NCI-H2196 (cell line): ENCODE results near the gene PDXDC1.
A peak's percentile ranks its signal among the peaks of the same experiment; 100 is the strongest.
"Not testable (repeated sequence)": the region's sequence is repeated elsewhere in the genome, so short reads cannot be mapped to it uniquely, and the experiment has no call there.

Source experiments
- DNase-seq: peaks from one replicate; lab custom pipeline; 2025; ENCODE audit not compliant: unreplicated experiment; lab: John Stamatoyannopoulos, UW

Gene PDXDC1, protein sequence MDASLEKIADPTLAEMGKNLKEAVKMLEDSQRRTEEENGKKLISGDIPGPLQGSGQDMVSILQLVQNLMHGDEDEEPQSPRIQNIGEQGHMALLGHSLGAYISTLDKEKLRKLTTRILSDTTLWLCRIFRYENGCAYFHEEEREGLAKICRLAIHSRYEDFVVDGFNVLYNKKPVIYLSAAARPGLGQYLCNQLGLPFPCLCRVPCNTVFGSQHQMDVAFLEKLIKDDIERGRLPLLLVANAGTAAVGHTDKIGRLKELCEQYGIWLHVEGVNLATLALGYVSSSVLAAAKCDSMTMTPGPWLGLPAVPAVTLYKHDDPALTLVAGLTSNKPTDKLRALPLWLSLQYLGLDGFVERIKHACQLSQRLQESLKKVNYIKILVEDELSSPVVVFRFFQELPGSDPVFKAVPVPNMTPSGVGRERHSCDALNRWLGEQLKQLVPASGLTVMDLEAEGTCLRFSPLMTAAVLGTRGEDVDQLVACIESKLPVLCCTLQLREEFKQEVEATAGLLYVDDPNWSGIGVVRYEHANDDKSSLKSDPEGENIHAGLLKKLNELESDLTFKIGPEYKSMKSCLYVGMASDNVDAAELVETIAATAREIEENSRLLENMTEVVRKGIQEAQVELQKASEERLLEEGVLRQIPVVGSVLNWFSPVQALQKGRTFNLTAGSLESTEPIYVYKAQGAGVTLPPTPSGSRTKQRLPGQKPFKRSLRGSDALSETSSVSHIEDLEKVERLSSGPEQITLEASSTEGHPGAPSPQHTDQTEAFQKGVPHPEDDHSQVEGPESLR

DNA sequence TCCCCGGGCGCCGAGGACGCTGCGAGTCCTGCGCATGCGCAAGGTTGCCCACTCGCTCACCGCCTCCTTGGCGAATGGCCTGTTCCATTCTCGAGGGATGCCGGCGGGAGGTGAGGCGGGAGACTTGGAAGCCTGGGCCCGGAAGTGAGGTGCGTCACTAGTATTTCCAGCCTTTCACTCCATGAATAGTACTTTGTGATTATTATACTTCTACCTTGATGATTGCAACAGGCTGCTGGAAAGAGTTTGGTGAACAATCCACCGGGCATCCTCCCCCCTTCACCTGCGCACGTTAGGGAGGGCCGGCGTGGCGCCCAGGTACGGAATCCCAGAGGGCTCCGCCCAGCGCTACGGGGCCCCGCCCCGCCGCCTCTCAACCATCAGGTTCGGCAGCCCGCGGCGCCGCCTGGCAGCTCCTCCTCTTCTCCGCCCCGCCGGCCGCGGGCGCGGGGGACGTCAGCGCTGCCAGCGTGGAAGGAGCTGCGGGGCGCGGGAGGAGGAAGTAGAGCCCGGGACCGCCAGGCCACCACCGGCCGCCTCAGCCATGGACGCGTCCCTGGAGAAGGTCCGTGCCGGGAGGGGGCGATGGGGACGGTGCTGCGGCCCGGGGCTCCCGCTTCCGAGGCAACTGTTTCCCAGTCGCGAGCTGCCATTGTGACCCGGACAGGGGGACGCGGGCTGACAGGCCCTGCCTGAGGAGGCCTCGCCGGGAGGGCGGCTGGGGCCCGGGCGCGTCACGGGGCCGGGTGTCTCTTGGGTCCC is at the start of gene PDXDC1:
TSS of gene PDXDC1 (plus strand) at position 371 of the 762 bp plus-strand sequence. CDS start at position 545, 174 bp downstream.
- DNase-seq: peak; percentile 99

DNA sequence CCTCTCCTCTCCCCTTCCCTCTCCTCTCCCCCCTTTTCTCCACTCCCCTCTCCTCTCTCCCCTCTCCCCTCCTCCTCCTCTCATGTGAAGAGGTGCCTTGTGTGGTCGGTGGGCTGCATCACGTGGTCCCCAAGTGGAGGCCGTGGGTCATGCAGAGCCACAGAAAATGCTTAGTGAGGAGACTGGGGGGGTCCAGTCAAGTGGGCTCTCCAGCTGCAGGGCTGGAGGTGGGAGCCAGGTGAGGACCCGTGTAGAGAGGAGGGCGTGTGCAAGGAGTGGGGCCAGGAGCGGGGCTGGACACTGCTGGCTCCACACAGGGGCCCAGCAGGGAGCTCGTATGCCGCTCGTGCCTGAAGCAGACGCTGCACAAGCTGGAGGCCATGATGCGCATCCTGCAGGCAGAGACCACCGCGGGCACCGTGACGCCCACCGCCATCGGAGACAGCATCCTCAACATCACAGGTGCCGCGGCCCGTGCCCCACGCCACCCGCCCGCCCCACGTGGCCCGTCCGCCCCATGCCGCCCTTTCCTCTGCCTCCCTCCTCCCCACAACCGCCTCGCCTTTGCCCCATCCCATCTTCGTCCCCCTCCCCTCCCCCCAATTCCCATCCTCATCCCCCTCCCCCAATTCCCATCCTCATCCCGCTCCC is 46.6 kb upstream of the PDXDC1 start:
- DNase-seq: not testable (repeated sequence)

DNA sequence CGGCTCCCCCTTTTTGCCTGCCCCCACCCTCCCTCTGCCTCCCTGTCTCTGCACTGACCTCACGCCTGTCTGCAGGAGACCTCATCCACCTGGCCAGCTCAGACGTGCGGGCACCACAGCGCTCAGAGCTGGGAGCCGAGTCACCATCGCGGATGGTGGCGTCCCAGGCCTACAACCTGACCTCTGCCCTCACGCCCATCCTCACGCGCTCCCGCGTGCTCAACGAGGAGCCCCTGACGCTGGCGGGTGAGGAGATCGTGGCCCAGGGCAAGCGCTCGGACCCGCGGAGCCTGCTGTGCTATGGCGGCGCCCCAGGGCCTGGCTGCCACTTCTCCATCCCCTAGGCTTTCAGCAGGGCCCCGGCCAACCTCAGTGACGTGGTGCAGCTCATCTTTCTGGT is 45.6 kb upstream of the PDXDC1 start:
- DNase-seq: not testable (repeated sequence)

DNA sequence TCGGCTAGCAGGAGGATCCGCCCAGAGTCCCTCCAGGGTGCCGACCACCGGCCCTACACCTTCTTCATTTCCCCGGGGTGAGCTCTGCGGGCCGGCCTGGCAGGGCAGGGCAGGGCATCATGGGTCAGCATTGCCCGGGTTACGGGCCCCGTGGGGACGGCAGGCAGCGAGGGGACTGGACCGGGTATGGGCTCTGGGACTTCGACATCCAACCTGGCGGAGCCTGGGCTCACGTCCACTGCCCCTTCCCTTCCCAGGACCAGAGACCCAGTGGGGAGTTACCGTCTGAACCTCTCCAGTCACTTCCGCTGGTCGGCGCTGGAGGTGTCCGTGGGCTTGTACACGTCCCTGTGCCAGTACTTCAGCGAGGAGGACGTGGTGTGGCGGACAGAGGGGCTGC is 44.6 kb upstream of the PDXDC1 start:
- DNase-seq: not testable (repeated sequence)

DNA sequence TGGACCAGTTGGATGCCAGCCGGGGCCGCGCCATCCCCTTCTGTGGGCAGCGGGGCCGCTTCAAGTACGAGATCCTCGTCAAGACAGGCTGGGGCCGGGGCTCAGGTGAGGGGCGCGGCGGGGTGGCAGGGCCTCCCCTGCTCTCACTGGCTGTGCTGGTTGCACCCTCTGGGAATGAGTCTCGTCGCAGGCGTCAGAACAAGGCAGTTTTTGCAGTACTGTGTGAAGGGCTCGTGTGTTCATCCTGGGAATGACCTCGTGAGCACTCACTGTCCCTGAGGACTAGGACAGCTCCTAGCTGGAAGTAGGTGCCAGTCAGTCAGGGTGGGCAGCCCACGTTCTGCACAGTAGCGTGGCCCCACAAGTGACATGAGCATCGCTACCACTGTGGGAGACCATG is 43.9 kb upstream of the PDXDC1 start:
- DNase-seq: not testable (repeated sequence)

DNA sequence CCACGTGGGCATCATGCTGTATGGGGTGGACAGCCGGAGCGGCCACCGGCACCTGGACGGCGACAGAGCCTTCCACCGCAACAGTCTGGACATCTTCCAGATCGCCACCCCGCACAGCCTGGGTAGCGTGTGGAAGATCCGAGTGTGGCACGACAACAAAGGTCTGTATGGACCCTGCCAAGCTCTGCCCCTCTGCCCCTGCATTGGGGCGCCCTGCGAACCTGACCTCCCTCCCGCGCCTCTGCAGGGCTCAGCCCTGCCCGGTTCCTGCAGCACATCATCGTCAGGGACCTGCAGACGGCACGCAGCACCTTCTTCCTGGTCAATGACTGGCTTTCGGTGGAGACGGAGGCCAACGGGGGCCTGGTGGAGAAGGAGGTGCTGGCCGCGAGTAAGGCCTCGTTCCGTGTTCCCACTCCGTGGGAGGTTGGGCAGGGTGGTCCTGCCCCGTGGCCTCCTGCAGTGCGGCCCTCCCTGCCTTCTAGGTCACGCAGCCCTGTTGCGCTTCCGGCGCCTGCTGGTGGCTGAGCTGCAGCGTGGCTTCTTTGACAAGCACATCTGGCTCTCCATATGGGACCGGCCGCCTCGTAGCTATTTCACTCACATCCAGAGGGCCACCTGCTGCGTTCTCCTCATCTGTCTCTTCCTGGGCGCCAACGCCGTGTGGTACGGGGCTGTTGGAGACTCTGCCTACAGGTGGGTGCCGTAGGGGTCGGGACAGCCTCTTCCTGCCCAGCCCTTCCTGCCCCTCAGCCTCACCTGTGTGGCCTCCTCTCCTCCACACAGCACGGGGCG is 42.0 kb upstream of the PDXDC1 start:
- not testable (repeated sequence) for DNase-seq

DNA sequence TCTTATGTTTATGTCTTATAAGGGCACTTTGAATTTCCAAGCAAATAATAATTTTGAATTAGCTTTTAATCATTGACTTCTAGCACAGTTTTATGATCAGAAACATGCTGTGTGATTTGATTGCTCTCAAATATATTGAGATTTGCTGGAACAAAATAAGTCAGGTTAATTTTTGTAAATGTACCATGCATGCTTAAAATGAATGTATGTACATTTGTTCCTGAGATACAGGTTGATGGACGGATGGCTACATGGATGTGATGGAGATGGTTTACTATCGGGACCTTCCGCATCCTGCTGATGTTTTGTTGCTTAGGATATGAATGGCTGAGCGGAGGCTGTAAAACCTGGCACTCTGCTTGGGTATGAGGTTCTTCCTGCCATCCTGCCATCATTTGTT is 37.7 kb upstream of the PDXDC1 start, which contains the start of gene NPIPA1:
TSS of gene NPIPA1 (plus strand) at position 301 of the 400 bp plus-strand sequence. CDS start at position 301, 0 bp downstream.
- not testable (repeated sequence) for DNase-seq

DNA sequence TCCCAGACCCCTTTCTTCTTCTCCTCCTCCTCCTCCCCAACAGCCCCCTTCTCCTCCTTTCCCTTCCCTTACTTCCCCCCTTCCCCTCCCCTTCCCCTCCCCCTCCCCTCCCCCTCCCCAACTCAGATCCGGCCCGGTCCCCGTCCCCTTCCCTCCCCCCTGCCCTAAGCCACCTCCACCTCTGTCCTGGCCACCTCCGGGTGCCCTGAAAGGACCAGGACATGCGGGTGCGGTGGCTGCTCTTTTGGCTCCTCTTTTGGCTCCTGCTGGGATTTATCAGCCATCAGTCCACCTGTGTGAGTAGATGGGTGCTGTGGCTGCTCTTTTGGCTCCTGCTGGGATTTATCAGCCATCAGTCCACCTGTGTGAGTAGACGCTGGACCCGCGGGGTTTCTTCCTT is 36.8 kb upstream of the PDXDC1 start:
- DNase-seq: not testable (repeated sequence)

DNA sequence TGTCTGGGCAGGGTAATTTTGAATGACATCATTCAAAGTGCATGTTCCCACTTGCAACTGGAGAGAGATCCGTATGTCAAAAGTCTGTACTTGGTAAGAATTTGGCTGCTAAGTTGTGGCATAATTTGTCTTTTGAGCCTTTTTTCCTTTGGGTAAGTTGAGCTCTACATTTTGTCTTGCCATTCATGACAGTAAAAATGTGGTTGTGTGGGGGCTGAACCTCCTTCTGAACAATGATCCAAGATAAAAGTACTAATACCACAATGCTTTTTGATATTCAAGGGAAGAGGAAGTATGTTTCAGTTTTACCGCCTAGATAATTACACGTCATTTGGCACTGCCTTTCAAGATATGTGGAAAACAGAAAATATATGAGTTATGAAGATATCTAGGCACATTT is 32.1 kb upstream of the PDXDC1 start:
- DNase-seq: not testable (repeated sequence)

DNA sequence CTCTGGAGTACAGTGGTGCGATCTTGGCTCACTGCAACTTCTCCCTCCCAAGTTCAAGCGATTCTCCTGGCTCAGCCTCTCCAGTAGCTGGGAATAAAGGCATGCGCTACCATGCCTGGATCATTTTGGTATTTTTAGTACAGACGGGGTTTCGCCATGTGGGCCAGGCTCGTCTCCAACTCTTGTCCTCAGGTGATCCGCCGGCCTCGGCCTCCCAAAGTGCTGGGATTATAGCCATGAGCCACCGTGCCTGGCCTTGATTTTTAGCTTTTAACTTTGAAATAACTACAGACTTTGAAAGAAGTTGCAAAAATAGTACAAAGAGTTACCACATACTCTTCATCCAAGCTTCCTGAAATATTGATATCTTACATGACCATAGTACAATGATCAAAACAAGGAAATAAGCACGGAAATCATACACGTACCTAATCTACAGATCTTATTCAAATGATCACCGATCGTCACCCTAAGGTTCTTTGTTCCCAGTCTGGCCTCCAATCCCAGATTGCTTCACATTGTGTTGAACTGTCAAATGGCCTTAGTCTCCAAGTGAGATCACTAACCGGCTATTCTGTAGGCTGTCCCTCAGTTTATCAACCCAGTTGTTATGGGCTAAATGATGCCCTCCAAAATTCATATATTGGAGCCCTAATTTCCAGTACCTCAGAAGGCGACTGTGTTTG is 19.1 kb upstream of the PDXDC1 start:
- DNase-seq: no peak

DNA sequence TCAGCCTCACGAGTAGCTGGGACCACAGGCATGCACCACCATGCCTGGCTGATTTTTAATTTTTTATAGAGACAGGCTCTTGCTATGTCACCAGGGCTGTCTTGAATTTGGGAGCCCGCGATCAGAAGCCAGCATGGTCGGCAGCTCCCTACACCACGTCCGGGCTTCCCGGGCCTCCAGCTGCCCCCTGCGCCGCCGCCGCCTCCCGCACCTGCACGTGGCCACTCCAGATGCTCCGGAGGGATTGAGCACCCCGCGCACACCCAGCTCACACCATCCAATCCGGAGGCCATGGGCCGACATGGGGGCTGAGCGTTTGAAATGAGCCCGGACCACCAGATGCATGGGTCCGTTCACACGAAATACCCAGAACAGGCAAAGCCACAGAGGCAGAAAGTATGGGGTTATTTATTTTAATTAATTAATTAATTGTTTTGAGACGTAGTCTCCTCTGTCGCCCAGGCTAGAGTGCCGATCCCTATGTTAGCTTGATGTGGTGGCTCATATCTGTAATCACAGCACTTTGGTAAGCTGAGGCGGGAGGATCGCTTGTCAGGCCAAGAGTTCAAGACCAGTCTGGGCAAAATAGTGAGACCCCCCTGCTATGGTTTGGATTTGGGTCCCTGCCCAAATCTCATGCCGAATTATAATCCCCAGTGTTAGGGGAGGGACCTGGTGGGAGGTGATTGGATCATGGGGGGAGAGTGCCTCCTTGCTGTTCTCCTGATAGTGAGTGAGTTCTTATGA is 17.1 kb upstream of the PDXDC1 start:
- no peak for DNase-seq

DNA sequence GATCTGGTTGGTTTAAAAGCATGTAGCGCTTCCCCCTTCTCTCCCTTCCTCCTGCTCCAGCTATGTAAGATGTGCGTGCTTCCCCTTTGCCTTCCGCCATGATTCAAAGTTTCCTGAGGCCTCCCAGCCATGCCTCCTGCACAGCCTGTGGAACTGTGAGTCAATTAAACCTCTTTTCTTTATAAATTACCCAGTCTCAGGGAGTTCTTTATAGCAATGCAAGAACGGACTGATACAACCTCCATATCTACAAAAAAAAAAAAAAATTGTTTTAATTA is 16.6 kb upstream of the PDXDC1 start:
- no peak for DNase-seq

DNA sequence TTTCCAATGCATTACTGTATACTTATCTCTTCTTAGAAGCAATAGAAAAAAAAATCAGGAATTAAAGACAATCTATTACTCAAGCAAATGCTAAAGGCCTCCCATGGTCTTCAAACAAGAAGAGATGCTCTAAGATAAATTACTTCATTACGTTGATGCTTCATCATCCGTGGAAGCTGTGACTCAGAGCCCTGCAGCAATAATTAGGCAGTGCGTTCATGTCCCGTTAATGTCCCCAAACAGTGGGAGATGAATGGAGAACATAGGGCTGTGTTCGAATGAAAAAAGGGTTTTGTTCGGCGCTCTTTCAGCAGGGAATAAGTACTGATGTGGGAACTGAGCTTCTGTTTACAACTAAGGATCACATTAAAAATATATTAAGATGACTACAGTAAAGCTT is 15.9 kb upstream of the PDXDC1 start:
- DNase-seq: no peak

DNA sequence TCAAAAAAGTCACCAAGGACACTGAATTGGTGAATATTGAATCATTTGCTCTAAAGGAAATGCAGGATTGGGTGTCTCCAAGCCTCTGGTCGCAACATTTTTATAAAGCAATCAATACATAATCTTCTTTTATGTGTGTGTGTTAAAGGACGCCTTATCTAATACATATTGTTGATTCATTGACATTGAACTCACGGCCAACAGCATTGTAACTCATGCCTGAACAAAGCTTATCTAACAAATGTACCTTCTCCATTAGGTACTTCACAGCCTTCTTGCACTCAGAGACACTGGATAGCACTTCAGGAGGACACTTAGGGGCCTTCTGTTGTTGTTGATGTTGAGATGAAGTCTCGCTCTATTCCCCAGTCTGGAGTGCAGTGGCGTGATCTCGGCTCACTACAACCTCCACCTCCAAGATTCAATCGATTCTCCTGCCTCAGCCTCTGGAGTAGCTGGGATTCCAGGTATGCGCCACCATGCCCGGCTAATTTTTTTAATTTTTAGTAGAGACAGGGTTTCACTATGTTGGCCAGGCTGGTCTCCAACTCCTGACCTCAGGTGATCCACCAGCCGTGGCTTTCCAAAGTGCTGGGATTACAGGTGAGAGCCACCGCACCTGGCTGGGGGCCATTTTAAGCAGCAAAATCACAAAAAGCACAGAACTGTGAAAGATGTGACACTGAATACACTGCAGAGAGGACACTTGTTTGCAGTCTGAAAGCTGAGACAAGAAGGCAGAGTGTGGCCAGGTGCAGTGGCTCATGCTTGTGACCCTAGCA is 13.2 kb upstream of the PDXDC1 start:
- DNase-seq: no peak

DNA sequence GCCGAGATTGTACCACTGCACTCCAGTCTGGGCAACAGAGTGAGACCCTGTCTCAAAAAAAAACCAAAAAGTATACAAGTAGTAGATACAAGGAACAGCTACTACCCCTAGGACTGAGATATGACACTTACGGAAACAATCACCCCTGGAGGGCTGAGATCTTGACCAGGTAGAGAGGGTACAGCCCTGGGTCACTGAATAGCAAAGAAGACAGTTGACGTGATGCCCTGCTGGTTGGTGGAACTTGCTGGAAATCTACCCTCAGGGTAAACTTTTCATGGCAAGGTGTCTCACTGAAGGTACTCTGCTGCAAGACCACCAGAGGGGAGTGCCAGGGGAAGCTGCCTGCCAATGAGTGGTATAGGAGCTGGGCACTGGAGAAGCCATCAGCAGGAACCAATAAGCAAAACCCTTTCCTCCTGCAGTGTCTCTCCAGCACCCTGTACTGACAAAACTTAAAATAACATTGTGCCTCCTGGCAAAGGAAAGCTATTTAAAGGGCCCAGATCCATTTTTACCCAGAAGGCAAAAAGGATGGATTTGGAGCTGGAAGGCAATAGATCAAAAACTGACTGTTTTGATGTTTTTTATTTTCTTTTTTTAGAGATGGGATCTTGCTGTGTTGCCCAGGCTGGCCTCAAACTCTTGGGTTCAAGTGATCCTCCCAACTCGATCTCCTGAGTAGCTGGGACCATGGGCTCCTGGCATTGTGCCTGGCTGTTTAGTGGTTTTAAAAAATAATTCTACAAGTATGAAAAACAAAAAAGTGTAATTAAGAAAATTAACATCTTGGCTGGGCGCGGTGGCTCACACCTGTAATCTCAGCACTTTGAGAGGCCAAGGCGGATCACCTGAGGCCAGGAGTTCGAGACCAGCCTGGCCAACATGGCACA is 11.3 kb upstream of the PDXDC1 start:
- DNase-seq: no peak

DNA sequence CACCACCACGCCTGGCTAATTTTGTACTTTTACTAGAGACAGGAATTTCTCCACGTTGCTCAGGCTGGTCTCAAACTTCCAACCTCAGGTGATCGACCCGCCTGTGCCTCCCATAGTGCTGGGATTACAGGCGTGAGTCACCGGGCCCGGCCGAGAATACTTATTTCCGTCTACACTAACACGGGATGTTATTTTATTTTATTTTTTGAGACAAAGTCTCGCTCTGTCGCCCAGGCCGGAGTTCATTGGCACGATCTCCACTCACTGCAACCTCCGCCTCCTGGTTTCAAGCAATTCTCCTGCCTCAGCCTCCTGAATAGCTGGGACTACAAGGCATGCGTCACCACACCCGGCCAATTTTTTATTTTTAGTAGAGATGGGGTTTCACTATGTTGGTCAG is 9.5 kb upstream of the PDXDC1 start:
- no peak for DNase-seq

DNA sequence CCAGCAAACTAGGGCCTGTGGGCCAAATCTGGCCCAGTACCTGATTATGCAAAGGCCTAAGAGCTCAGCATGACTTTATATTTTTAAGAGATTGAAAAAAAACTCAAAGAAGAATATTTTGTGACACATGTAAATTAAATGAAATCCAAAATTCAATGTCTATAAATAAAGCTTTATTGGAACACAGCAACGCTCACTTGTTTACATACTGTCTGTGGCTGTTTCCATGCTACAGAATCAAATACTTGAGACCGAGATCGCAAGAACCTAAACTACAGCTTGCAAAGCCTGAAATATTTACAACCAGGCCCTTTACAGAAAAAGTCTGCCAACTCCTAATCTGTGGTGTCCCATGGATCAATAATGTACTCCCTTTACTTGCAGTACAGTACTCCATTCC is 5.0 kb upstream of the PDXDC1 start:
- not testable (repeated sequence) for DNase-seq
